NCI-H524 treated with DMSO at 0.1 percent for 48 hours (cell line): ENCODE measurements around the gene BTN3A1.
"Not testable (repeated sequence)": the region's sequence is repeated elsewhere in the genome, so short reads cannot be mapped to it uniquely, and the experiment has no call there.

Experiments
- DNase-seq: peaks from one replicate; lab custom pipeline; 2025; lab: John Stamatoyannopoulos, UW

BTN3A1 gene

GRCh38 chr6:26441977-26442376, 39.9 kb downstream of the BTN3A1 start:
- DNase-seq = no peak

GRCh38 chr6:26445934-26446667, 44.0 kb downstream of the BTN3A1 start:
- no peak for DNase-seq

- no peak for DNase-seq
Observed at GRCh38 chr6:26447257-26447656, 45.2 kb downstream of the BTN3A1 start.

- no peak for DNase-seq
Observed at GRCh38 chr6:26450240-26450639, 48.2 kb downstream of the BTN3A1 start.

- DNase-seq = no peak
Observed at GRCh38 chr6:26452631-26453235, 50.7 kb downstream of the BTN3A1 start.

GRCh38 chr6:26454631-26455030, 52.6 kb downstream of the BTN3A1 start:
- no peak for DNase-seq

- no peak for DNase-seq
Observed at GRCh38 chr6:26455357-26455970, 53.4 kb downstream of the BTN3A1 start.

- peak; percentile 54 for DNase-seq
Observed at GRCh38 chr6:26457264-26457805, 55.3 kb downstream of the BTN3A1 start.

- DNase-seq = peak; percentile 54
Observed at GRCh38 chr6:26457806-26458688, 56.0 kb downstream of the BTN3A1 start, which contains the start of gene BTN2A1. TSS of gene BTN2A1 (plus strand) at chr6:26457955. CDS start at chr6:26458637, 682 bp downstream.

GRCh38 chr6:26459023-26459810, 57.1 kb downstream of the BTN3A1 start:
- DNase-seq = no peak

GRCh38 chr6:26461353-26461752, 59.3 kb downstream of the BTN3A1 start:
- DNase-seq = not testable (repeated sequence)

- no peak for DNase-seq
Observed at GRCh38 chr6:26464014-26464413, 61.9 kb downstream of the BTN3A1 start.

- no peak for DNase-seq
Observed at GRCh38 chr6:26464416-26465131, 62.5 kb downstream of the BTN3A1 start.
